ENCODE results near the gene WEE2.
"Not testable (repeated sequence)": the region's sequence is repeated elsewhere in the genome, so short reads cannot be mapped to it uniquely, and the experiment has no call there.

The WEE2 gene

DNA sequence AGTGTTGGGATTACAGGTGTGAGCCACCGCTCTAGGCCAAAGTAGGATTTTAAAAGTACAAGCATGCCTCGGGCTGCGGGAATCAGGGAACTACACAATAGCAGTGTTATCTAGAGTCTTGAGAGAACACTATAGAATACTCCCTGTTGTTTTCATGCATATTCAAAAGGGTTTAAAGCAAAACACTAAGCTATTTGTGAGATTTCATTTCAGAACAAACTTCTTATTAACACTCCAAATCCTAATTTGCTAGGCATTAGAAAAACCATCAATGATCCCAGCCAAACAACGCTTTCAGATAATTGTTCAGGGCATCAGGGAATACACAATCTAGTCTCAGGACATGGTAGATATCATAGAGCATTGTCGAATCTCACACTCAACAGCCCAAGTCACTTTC lies 20.1 kb upstream of the WEE2 start:
- DNase-seq (ENCODE audit: extremely low read depth, low read depth): no peak
- TF ChIP-seq, protein P1, sequence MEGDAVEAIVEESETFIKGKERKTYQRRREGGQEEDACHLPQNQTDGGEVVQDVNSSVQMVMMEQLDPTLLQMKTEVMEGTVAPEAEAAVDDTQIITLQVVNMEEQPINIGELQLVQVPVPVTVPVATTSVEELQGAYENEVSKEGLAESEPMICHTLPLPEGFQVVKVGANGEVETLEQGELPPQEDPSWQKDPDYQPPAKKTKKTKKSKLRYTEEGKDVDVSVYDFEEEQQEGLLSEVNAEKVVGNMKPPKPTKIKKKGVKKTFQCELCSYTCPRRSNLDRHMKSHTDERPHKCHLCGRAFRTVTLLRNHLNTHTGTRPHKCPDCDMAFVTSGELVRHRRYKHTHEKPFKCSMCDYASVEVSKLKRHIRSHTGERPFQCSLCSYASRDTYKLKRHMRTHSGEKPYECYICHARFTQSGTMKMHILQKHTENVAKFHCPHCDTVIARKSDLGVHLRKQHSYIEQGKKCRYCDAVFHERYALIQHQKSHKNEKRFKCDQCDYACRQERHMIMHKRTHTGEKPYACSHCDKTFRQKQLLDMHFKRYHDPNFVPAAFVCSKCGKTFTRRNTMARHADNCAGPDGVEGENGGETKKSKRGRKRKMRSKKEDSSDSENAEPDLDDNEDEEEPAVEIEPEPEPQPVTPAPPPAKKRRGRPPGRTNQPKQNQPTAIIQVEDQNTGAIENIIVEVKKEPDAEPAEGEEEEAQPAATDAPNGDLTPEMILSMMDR (IDR thresholded peaks at IDR 0.05; ENCODE audit: low read depth, low read length, missing control alignments): no peak
- no peak overlapping the region for H3K4me3 ChIP-seq (replicated peaks; ENCODE audit: low read depth, low read length)

DNA sequence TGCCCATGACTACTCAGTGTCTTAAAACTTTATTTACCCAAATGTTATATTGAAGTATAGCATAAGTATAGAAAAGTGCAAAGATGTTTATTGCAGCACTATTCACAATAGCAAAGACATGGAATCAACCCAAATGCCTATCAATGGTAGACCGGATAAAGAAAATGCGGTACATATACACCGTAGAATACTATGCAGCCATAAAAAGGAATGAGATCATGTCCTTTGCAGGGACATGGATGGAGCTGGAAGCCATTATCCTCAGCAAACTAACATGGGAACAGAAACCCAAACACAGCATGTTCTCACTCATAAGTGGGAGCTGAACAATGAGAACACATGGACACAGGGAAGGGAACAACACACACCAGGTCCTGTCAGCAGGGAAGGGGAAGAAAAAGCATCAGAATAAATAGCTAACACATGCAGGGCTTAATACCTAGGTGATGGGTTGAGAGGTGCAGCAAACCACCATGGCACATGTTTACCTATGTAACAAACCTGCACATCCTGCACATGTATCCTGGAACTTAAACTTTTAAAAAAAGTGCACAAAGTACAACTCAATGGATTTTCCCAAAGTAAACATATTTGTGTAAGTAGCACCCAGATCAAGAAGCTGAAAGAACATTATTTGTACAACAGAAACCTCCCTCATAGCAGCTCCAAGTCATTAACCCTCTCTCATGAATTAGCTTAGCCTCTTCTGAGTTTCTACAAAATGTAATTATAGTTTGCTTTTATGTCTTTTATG lies 18.9 kb upstream of the WEE2 start:
- DNase-seq (ENCODE audit: extremely low read depth, low read depth); H3K4me3 ChIP-seq (replicated peaks; ENCODE audit: low read depth, low read length): not testable (repeated sequence)

DNA sequence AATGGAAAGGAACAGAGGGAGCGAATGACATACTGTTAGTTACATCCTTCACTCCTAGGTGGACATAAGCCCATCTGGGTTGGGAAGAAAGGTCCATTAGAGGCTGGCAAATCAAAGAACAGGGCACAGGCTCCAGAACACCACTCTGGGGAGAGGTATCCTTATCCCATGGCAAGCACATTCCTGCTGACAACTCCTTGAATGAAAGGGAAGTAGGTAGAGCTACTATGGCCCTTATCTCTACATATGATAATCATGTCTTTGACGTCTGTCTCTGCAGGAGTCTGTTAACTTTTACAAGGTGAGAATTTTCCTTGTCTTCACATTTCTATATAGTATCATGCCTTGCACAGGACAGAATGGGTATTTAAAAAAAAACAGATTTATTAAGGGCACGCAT lies 16.6 kb upstream of the WEE2 start:
- TF ChIP-seq, protein P1 (IDR thresholded peaks at IDR 0.05; ENCODE audit: low read depth, low read length, missing control alignments): no peak
- H3K4me3 ChIP-seq (replicated peaks; ENCODE audit: low read depth, low read length): no peak overlapping the region
- DNase-seq (ENCODE audit: extremely low read depth, low read depth): no peak

DNA sequence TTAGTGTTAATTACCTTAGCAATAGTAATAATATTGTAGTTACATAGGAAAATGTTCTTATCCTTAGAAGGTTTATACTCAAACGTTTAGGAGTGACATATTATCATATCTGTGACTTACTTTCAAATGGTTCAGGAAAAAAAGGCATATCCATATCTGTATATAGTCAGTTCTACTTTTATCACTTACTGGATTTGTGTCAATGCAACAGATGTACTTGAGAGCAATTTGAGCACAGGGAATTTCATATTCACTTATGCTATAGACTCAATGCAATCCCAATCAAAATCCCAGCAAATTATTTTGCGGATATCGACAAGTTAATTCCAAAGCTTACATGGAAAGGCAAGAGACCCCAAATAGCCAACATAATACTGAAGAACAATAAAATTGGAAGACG lies 16.2 kb upstream of the WEE2 start:
- DNase-seq (ENCODE audit: extremely low read depth, low read depth): no peak
- H3K4me3 ChIP-seq (replicated peaks; ENCODE audit: low read depth, low read length): no peak overlapping the region
- TF ChIP-seq, protein P1 (IDR thresholded peaks at IDR 0.05; ENCODE audit: low read depth, low read length, missing control alignments): no peak

DNA sequence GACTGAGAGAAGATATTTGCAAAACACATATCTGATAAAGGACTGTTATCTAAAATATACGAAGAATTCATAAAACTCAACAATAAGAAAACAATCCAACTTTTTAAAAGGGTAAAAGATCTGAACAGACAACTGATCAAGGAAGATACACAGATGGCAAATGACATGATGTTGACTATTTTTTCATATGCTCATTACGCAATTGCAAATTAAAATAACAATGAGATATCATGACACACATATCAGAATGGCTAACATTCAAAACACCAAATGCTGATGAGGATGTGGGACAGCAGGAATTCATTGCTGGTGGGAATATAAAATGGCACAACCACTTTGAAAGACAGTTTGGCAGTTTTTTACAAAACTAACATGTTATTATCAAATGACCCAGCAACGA lies 15.1 kb upstream of the WEE2 start:
- TF ChIP-seq, protein P1 (IDR thresholded peaks at IDR 0.05; ENCODE audit: low read depth, low read length, missing control alignments): no peak
- no peak for DNase-seq (ENCODE audit: extremely low read depth, low read depth)
- H3K4me3 ChIP-seq (replicated peaks; ENCODE audit: low read depth, low read length): no peak overlapping the region

GRCh38 chr7:141695803-141696289 lies 12.3 kb upstream of the WEE2 start:
- H3K4me3 ChIP-seq (replicated peaks; ENCODE audit: low read depth, low read length): no peak overlapping the region
- TF ChIP-seq, protein P1 (IDR thresholded peaks at IDR 0.05; ENCODE audit: low read depth, low read length, missing control alignments): no peak
- DNase-seq (ENCODE audit: extremely low read depth, low read depth): no peak

DNA sequence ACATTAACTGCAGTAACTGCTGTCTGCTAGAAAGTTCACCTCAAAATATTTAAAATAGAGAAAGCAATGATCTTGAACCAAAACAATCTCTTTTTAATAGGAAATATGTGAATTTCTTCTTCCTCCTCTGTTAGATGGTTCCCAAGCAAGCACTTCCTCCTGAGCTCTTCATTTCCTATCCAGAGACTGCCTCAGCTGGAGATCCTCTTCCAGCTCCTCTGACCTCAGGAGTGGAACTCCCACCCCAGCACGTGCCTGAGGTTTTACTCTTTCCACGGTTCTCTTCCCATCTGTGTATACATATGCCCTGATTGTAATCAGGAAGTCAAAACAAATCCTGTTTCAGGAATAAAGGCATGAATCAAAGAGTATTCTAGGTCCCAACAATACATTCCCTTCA lies 11.8 kb upstream of the WEE2 start:
- H3K4me3 ChIP-seq (replicated peaks; ENCODE audit: low read depth, low read length): no peak overlapping the region
- no peak for DNase-seq (ENCODE audit: extremely low read depth, low read depth)
- TF ChIP-seq, protein P1 (IDR thresholded peaks at IDR 0.05; ENCODE audit: low read depth, low read length, missing control alignments): no peak

Measured in HFF-Myc (cell line).